Stromal cell of bone marrow (primary cell): ENCODE measurements around the gene MEF2B.

Source experiments
- DNase-seq: peaks from one replicate; pipeline ENCODE4 v3.0.0-alpha.2; 2012; ENCODE audit warnings: low read depth

Gene MEF2B

DNA sequence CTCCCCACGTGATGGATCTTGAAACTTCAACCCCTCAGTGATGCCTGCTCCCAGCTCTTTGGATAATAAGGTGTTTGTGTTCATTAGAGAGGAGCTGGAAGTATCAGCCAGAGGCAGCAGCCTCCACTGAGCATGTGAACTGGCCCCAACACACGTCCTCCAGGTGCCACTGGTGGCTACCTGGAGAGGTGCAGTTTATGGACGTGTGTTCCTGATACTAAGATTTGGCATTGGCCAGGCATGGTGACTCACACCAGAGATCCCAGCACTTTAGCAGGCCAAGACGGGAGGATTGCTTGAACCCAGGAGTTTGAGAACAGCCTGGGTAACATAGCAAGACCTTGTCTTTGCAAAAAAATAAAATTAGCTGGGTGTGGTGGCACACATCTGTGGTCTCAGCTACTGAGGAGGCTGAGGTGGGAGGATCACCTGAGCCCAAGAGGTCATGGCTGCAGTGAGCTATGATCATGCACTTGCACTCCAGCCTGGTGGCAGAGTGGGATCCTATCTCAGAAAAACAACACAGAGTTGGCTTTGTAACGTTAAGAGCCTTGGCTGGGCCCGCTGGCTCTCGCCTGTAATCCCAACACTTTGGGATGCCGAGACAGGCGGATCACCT lies 71.9 kb downstream of the MEF2B start:
- DNase-seq = no peak

DNA sequence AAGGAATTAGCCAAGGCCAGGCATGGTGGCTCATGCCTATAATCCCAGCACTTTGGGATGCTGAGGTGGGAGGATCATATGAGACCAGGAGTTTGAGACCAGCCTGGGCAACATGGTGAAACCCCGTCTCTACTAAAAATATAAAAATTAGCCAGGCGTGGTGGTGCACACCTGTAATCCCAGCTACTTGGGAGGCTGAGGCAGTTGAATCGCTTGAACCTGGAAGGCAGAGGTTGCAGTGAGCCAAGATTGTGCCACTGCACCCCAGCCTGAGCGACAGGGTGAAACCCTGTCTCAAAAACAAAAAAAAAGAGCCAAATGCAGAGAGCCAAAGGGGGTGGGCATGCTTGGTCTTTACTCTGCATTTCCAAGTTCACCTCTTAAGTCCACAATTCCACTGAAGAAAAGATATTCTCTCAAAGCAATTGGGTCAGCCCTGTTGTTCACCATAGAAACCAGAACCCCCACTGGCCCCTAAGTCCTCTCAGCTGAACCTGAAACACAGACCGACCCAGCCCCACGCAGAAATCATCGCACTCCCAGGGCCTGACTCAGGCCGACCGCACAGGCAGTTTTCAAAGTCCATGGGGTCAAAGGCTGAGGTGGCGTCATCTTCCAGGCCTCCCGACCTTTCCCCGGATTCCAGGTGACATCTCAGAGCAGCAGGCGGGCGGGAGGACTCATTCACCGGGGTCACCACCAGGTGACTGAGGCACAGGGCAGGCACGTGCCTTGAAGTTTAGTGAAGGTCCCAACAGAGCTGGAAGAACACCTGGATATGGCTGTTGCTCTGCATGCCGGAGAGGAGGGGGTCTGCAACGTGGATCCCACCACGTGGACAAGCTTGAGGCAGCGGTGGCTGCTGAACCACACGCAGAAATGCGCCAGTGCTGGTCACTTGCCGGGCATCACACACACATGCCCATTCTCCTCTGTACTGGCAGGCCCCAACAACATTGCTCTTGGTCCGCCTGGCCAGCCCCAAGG lies 73.1 kb downstream of the MEF2B start:
- no peak for DNase-seq

DNA sequence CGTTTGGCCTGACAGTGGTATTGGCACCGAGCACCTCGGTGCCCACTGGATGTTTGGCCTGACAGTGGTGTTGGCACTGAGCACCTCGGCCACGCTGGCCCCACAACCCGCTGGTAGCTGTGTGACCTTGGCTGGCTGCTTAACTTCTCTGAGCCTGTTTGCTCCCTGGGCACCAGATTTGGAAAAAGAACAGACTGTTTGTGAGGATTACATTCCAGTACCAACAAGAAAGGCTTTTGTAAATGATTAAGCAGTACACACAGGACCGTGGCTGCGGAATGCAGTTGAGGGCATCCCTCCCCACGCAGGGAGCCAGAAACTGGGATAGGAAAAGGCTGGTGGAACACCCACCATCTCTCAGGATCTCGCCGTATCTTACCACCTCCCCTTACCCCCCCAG lies 74.4 kb downstream of the MEF2B start:
- DNase-seq = no peak
